OCI-LY3 (cell line): ENCODE data around the gene SLC25A6.

ENCODE experiments used
- EZH2phosphoT487 ChIP-seq: fragments of 200-600 bp; shearing (Covaris generic); IDR thresholded peaks from 2 replicates; pipeline ENCODE4 v1.6.1; 2018; ENCODE audit warnings: antibody characterized with exemption, mixed run types, low read depth
- TF ChIP-seq, protein P1 (sequence below): fragments of 200-600, 300-600 bp; sonication (generic); IDR thresholded peaks from 2 replicates; pipeline ENCODE4 v1.5.1; 2014; ENCODE audit warnings: antibody characterized with exemption, low read length, low read depth

DNA sequence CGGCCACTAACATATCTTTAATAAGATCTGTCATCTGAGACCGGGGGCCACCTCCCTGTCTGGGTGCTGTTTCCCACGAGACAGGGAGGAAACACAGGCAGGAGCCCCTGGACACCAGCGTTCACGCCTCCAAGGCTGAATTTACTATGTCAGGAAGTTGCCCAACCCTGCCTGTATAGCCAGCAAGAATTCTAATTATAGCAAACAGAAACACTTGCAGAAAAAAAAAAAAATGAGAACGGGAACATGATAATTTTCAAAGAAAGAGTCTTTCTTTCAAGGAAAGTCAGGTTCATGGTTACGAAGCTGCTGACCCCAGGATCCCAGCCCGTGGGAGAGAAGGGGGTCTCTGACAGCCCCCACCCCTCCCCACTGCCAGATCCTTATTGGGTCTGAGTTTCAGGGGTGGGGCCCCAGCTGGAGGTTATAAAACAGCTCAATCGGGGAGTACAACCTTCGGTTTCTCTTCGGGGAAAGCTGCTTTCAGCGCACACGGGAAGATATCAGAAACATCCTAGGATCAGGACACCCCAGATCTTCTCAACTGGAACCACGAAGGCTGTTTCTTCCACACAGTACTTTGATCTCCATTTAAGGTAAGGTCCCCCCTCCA lies 55.5 kb downstream of the SLC25A6 start, which contains the start of gene IL3RA:
- TF ChIP-seq, protein P1, sequence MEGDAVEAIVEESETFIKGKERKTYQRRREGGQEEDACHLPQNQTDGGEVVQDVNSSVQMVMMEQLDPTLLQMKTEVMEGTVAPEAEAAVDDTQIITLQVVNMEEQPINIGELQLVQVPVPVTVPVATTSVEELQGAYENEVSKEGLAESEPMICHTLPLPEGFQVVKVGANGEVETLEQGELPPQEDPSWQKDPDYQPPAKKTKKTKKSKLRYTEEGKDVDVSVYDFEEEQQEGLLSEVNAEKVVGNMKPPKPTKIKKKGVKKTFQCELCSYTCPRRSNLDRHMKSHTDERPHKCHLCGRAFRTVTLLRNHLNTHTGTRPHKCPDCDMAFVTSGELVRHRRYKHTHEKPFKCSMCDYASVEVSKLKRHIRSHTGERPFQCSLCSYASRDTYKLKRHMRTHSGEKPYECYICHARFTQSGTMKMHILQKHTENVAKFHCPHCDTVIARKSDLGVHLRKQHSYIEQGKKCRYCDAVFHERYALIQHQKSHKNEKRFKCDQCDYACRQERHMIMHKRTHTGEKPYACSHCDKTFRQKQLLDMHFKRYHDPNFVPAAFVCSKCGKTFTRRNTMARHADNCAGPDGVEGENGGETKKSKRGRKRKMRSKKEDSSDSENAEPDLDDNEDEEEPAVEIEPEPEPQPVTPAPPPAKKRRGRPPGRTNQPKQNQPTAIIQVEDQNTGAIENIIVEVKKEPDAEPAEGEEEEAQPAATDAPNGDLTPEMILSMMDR, result no peak
- no peak for TF ChIP-seq EZH2phosphoT487
